Kidney (tissue), 14 donors: ENCODE data around the gene STIM1. TPM values are rescaled to one million over a fixed set of nuclear protein-coding genes. Genes with fewer than 3 reads are reported as not detected.

Experiments used
- DNase-seq, 5 donors: peaks; one replicate each; pipeline ENCODE4 v3.0.0-alpha.2; 2013 to 2020
- FAIRE-seq: peaks from 2 replicates; lab custom pipeline; 2012; peaks lifted over from hg19 to GRCh38; lab: Jason Lieb, UNC
- H3K27ac ChIP-seq, 2 donors: one replicate each; pipeline ENCODE4 v1.7.0; 2013; ENCODE audit warnings: low read depth in 2 of 2, low read length in 2 of 2, inconsistent platforms in 1 of 2
- H3K27me3 ChIP-seq: one replicate; pipeline ENCODE4 v1.7.1; 2013; ENCODE audit warnings: low read length, inconsistent platforms; ENCODE audit not compliant: control insufficient read depth, insufficient read depth
- H3K36me3 ChIP-seq, 3 donors: one replicate each; pipeline versions ENCODE4 v1.7.0 to v1.7.1; 2013; ENCODE audit warnings: low read length in 3 of 3, control low read depth in 1 of 3, inconsistent platforms in 1 of 3; ENCODE audit not compliant: insufficient read depth in 3 of 3, control insufficient read depth in 2 of 3
- H3K4me1 ChIP-seq, 3 donors: one replicate each; pipeline versions ENCODE4 v1.7.0 to v1.7.1; 2013; ENCODE audit warnings: low read length in 3 of 3, inconsistent platforms in 1 of 3, low read depth in 1 of 3; ENCODE audit not compliant: control insufficient read depth in 2 of 3, insufficient read depth in 2 of 3
- H3K4me3 ChIP-seq, 3 donors: one replicate each; pipeline versions ENCODE4 v1.7.0 to v1.8.1; 2013; ENCODE audit warnings: low read length in 3 of 3, control low read depth in 1 of 3, inconsistent platforms in 1 of 3
- H3K9ac ChIP-seq, 3 donors: one replicate each; pipeline versions ENCODE4 v1.7.0 to v1.7.1; 2013; ENCODE audit warnings: low read length in 3 of 3, control low read depth in 1 of 3, inconsistent platforms in 1 of 3
- H3K9me3 ChIP-seq, 3 donors: one replicate each; pipeline versions ENCODE4 v1.7.0 to v1.7.1; 2013; ENCODE audit warnings: low read length in 3 of 3, control low read depth in 1 of 3, inconsistent platforms in 1 of 3; ENCODE audit not compliant: control insufficient read depth in 2 of 3, insufficient read depth in 1 of 3
- intact Hi-C: fragments of 100-400 bp; cut with DNase I; formaldehyde crosslinking; loops from one replicate; pipeline ENCODE4 v1.11.1; 2022
- polyA plus RNA-seq: library from polyadenylated mRNA; stranded (reverse); fragments of 350-450 nt; fragmentation: Illumina TruSeq; extraction: RNeasy Lipid Tissue Mini Kit (QIAGEN cat#74804); gene quantifications from one replicate; pipeline ENCODE4 v1.2.3, GENCODE V29; 2014; ENCODE audit warnings: low read depth, low replicate concordance; ENCODE audit not compliant: insufficient read depth
- total RNA-seq: library from RNA; stranded (reverse); fragmentation: NEBNext Ultra II Directional; extraction: Animal tissue kit (Norgen Biotek cat#: 25700); gene quantifications from one replicate; pipeline ENCODE4 v1.2.1, GENCODE V29; 2021
- TF ChIP-seq, protein P1 (sequence below): IDR thresholded peaks from 3 replicates; pipeline ENCODE4 v1.5.1; 2012; ENCODE audit warnings: mild to moderate bottlenecking, moderate library complexity, borderline replicate concordance; ENCODE audit not compliant: insufficient read depth; ENCODE audit errors: extremely low read depth
- donor health status: control.
- donor health status: control.
- donor health status: control.
- donor health status: control.
- donor health status: control.
- donor health status: DM: yes; HTN: yes; CAD: no.
- donor health status: Normal renal cell carcinoma (clear cell type).

The STIM1 gene
- total and polyA plus RNA-seq, 2 donors from 2014 or later: 15.7 to 68.0 TPM

DNA sequence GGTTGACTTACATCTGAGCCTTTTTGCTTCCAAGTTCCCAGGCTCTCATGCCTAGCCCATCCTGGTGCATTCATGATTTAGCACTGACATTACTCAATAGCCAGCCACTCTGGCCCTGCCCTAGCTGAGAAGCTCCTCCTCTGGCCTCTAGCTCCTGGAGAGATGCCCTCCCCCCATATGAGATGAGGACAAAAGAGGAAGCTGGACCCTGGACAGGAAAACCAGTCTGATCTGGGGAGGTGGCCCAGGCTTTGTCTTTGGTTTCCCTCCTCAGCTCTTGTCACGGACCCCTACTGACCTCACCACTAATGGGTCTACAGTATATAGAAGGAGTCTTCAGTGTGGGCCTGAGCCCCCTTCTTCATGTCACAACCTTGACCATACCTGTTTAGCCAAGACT, 17.7 kb upstream of the STIM1 start:
- no peak for DNase-seq
- TF ChIP-seq, protein P1, sequence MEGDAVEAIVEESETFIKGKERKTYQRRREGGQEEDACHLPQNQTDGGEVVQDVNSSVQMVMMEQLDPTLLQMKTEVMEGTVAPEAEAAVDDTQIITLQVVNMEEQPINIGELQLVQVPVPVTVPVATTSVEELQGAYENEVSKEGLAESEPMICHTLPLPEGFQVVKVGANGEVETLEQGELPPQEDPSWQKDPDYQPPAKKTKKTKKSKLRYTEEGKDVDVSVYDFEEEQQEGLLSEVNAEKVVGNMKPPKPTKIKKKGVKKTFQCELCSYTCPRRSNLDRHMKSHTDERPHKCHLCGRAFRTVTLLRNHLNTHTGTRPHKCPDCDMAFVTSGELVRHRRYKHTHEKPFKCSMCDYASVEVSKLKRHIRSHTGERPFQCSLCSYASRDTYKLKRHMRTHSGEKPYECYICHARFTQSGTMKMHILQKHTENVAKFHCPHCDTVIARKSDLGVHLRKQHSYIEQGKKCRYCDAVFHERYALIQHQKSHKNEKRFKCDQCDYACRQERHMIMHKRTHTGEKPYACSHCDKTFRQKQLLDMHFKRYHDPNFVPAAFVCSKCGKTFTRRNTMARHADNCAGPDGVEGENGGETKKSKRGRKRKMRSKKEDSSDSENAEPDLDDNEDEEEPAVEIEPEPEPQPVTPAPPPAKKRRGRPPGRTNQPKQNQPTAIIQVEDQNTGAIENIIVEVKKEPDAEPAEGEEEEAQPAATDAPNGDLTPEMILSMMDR: no peak
- H3K9ac ChIP-seq: no peak overlapping the region
- no peaks in the 10 kb centered on the region for H3K36me3 ChIP-seq
- H3K4me3 ChIP-seq: no peak overlapping the region
- peaks cover 0 to 35% (median 12%) of the 10 kb centered on the region in 3 donors for H3K4me1 ChIP-seq
- H3K27ac ChIP-seq: no peak overlapping the region
- no peak for FAIRE-seq
- H3K27me3 ChIP-seq: no peaks in the 10 kb centered on the region
- no peaks in the 10 kb centered on the region for H3K9me3 ChIP-seq
- intact Hi-C loops: no loop called here

GRCh38 chr11:3838504-3838903, 17.0 kb upstream of the STIM1 start:
- H3K9ac ChIP-seq: no peak overlapping the region
- no peaks in the 10 kb centered on the region for H3K36me3 ChIP-seq
- intact Hi-C loops: no loop called here
- no peak for DNase-seq
- H3K9me3 ChIP-seq: no peaks in the 10 kb centered on the region
- no peak overlapping the region for H3K4me3 ChIP-seq
- peaks cover 0 to 35% (median 12%) of the 10 kb centered on the region in 3 donors for H3K4me1 ChIP-seq
- TF ChIP-seq, protein P1: no peak
- H3K27ac ChIP-seq: peak overlapping the region in 1 of 2 donors; percentile 8
- H3K27me3 ChIP-seq: no peaks in the 10 kb centered on the region
- FAIRE-seq: no peak

DNA sequence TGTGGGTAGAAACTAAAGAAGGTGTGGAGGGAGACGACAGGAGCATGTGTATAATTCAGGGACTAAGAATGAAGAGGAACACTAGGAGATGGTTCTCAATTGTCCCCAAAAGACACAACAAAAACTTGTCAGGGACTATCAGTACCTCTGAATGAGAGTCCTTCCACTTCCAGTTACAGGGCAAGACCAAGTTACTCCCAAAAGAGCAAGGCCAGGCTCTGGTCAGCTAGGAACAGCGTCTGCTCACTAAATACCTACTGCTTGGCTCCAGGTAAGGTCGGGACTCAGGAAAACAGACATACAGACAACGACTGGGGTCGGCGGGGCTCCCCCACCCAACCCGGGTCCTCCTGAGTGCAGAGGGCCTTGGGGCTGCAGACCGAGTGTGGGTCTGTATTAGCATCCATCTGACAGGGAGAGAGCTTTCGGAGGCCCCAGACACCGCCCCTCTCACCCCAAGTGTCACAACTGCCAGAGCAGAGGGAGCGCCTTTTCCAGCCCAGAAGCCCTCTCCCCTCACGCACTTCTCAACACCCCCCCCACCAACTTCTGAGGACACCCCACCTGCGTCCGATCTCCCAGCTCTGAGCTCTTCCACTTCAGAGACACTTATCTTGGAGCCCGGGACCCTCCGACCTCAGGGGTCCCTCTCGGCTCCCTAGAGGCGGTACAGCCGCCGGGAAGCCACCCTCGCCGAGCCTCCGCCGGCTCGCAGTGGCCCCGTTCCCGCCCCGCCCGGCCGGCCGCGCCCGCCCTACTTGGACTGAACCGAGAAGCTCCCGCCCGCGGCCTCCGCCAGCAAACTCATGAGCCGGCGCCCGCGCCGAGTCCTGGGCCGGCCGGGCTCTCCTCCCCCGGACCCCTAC, 15.2 kb upstream of the STIM1 start:
- H3K4me3 ChIP-seq: peak overlapping the region; percentile 58 to 79 (median 75)
- peak in 1 of 5 donors; percentile 82 for DNase-seq
- H3K9ac ChIP-seq: peak overlapping the region; percentile 37 to 85 (median 77)
- no peak for FAIRE-seq
- H3K9me3 ChIP-seq: no peaks in the 10 kb centered on the region
- H3K27ac ChIP-seq: peak overlapping the region; percentile 80 to 85
- intact Hi-C loops: no loop called here
- H3K4me1 ChIP-seq: peaks cover 0 to 27% (median 12%) of the 10 kb centered on the region in 3 donors
- H3K27me3 ChIP-seq: no peaks in the 10 kb centered on the region
- TF ChIP-seq, protein P1: no peak
- H3K36me3 ChIP-seq: no peaks in the 10 kb centered on the region
